ENCODE data around the gene DYNLT2.

DYNLT2 gene

DNA sequence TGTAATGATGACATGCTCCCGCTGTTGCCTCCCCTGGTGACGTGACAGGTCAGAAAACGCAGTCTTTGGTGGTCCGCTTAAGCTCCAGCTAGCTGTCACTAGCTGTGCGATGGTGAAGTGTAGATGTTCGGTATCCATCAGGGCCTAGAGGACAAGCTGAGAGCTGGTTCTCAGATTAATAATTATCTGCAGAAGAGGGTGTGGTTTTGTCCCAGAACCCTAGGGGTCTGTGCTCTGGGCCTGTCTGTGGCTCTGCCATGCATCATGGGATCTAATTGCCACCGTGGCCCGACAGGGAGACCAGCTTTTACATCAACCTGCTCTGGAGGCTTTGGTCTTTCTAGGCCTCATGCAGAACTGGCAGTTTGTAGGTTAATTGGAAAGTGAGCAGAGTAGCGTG lies 34.2 kb upstream of the DYNLT2 start:
- Mint-ChIP-seq H3K4me1 (peaks cover 18% of the 10 kb centered on the region), H3K36me3 (ENCODE audit: low read depth) (peaks cover 31% of the 10 kb centered on the region), H3K27ac (no peak overlapping the region), H3K4me3 (no peak overlapping the region), H3K9me3 (peaks cover 7% of the 10 kb centered on the region), H3K27me3 (ENCODE audit: low read depth, poor library complexity) (peaks cover 15% of the 10 kb centered on the region)
- TF ChIP-seq, protein P1, sequence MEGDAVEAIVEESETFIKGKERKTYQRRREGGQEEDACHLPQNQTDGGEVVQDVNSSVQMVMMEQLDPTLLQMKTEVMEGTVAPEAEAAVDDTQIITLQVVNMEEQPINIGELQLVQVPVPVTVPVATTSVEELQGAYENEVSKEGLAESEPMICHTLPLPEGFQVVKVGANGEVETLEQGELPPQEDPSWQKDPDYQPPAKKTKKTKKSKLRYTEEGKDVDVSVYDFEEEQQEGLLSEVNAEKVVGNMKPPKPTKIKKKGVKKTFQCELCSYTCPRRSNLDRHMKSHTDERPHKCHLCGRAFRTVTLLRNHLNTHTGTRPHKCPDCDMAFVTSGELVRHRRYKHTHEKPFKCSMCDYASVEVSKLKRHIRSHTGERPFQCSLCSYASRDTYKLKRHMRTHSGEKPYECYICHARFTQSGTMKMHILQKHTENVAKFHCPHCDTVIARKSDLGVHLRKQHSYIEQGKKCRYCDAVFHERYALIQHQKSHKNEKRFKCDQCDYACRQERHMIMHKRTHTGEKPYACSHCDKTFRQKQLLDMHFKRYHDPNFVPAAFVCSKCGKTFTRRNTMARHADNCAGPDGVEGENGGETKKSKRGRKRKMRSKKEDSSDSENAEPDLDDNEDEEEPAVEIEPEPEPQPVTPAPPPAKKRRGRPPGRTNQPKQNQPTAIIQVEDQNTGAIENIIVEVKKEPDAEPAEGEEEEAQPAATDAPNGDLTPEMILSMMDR (IDR thresholded peaks at IDR 0.05): no peak
- DNase-seq: no peak

DNA sequence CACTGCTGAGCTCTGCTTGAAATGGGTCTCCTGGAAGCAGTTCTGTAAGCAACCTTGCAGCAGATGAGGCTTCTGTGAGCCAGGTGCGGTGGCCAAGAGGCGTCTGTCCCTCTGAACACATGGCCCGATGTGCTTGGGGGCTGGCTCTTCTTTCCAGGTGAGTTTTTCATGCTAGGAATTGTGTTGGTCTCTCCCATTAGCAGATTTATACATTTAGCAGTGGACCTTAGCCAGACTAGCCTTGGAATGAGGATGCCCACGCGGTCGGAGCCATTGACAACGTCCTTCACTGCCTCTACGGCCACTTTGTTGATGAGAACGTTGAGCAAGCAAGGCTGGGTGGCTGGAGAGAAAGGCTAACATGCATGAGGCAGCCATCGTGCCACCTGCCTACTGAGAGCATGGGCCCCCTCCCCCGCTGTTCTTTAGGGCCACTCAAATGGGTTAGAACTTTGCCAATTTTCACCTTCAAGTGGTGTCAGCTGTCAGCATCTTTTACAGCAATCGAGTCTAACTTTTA lies 33.5 kb upstream of the DYNLT2 start:
- H3K27ac Mint-ChIP-seq: no peak overlapping the region
- peaks cover 12% of the 10 kb centered on the region for H3K4me1 Mint-ChIP-seq
- H3K36me3 Mint-ChIP-seq (ENCODE audit: low read depth): peaks cover 36% of the 10 kb centered on the region
- peaks cover 7% of the 10 kb centered on the region for H3K9me3 Mint-ChIP-seq
- H3K4me3 Mint-ChIP-seq: no peak overlapping the region
- peaks cover 15% of the 10 kb centered on the region for H3K27me3 Mint-ChIP-seq (ENCODE audit: low read depth, poor library complexity)
- no peak for DNase-seq
- TF ChIP-seq, protein P1 (IDR thresholded peaks at IDR 0.05): no peak

DNA sequence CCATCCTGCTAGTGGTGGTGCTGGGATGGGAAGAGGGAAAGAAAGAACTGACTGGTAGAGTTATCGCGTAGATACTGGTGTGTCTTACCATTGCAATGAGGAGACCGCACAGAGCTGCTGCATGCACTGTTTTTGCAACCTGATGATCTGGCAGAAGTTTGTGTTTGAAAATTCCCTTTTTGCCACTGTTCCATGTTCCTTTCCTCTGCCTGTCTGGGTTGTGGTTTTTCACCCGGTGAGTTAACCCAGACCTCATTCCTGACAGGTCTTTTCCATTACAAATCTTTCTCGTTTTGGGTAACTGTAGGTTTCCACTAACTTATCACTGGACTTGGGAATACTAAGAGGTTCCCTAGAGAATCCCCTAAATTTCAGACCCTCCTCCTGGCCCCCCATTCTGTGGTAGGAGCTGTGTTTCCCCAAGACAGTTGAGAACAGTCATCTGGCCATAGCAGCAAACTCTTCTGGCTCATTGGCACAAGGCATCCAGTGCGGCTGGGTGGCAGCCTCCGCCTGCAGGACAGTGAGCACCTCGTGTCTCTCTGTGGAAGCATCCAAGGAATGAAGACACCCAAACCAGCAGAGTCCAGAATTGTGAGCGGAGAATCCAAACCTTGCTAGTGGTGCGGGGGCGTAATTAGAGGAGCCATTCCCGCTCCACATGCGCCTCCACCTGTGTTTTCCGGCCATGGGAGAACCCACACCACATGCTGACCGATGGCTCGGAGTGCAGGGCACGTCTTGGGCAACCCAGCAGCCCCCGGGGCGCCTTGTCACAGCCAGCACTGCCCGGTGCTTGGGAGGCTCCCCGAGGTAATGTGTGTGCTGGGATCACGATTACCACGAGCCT lies 32.8 kb upstream of the DYNLT2 start:
- Mint-ChIP-seq H3K9me3 (peaks cover 7% of the 10 kb centered on the region), H3K4me1 (peaks cover 5% of the 10 kb centered on the region), H3K36me3 (ENCODE audit: low read depth) (peaks cover 41% of the 10 kb centered on the region), H3K27ac (peak overlapping the region; percentile 72), H3K4me3 (no peak overlapping the region), H3K27me3 (ENCODE audit: low read depth, poor library complexity) (peaks cover 15% of the 10 kb centered on the region)
- TF ChIP-seq, protein P1 (IDR thresholded peaks at IDR 0.05): no peak
- no peak for DNase-seq

DNA sequence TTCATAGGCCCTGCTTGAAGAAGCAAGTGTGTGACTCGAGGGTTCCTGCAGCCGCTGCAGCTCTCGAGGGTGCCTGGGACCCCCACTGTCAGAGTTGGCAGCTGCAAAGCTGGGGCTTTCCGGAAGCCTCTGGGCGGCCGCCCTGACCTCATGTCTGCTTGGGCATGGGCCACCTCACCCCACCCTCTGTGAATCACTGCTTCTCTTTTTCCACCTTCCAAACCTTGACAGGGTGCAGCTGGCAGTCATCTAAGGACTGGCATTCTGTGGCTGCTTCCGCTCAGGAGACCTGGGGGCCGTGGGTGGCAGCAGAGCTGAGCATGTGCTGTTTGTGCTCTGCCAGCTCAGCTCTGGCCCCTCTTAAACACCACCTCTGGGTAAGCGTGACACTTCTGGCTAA lies 32.0 kb upstream of the DYNLT2 start:
- peaks cover 7% of the 10 kb centered on the region for H3K9me3 Mint-ChIP-seq
- TF ChIP-seq, protein P1 (IDR thresholded peaks at IDR 0.05): no peak
- H3K4me1 Mint-ChIP-seq: no peaks in the 10 kb centered on the region
- H3K27me3 Mint-ChIP-seq (ENCODE audit: low read depth, poor library complexity): peaks cover 9% of the 10 kb centered on the region
- H3K4me3 Mint-ChIP-seq: no peak overlapping the region
- peaks cover 41% of the 10 kb centered on the region for H3K36me3 Mint-ChIP-seq (ENCODE audit: low read depth)
- DNase-seq: no peak
- H3K27ac Mint-ChIP-seq: no peak overlapping the region

DNA sequence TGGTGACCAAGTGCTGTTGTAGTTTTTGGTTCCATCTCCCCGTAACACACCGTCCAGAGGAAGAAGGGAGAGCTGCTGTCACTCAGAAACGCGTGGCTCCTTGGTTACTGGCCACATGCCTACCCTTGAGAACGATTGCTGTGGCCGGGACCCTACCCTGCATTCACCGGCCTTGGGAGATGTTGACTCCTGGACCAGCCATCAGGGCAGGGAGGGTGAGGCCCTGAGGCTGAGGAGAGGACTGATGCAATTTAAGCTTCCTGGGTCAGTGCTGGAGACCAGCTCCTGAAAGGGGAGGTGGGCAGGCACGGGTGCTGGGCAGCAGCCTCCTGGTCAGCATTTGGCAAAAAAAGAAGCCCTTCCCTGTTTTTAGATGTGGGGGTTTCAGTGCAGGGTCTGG lies 31.6 kb upstream of the DYNLT2 start:
- no peak for DNase-seq
- Mint-ChIP-seq H3K4me1 (no peaks in the 10 kb centered on the region), H3K9me3 (peaks cover 7% of the 10 kb centered on the region), H3K4me3 (no peak overlapping the region), H3K27ac (no peak overlapping the region), H3K36me3 (ENCODE audit: low read depth) (peaks cover 41% of the 10 kb centered on the region), H3K27me3 (ENCODE audit: low read depth, poor library complexity) (peaks cover 5% of the 10 kb centered on the region)
- TF ChIP-seq, protein P1 (IDR thresholded peaks at IDR 0.05): no peak
